DMS153 (cell line): ENCODE data around the gene BCR.
"Not testable (repeated sequence)": the region's sequence is repeated elsewhere in the genome, so short reads cannot be mapped to it uniquely, and the experiment has no call there.

Source experiments
- DNase-seq: peaks from one replicate; lab custom pipeline; 2025; lab: John Stamatoyannopoulos, UW

The BCR gene

DNA sequence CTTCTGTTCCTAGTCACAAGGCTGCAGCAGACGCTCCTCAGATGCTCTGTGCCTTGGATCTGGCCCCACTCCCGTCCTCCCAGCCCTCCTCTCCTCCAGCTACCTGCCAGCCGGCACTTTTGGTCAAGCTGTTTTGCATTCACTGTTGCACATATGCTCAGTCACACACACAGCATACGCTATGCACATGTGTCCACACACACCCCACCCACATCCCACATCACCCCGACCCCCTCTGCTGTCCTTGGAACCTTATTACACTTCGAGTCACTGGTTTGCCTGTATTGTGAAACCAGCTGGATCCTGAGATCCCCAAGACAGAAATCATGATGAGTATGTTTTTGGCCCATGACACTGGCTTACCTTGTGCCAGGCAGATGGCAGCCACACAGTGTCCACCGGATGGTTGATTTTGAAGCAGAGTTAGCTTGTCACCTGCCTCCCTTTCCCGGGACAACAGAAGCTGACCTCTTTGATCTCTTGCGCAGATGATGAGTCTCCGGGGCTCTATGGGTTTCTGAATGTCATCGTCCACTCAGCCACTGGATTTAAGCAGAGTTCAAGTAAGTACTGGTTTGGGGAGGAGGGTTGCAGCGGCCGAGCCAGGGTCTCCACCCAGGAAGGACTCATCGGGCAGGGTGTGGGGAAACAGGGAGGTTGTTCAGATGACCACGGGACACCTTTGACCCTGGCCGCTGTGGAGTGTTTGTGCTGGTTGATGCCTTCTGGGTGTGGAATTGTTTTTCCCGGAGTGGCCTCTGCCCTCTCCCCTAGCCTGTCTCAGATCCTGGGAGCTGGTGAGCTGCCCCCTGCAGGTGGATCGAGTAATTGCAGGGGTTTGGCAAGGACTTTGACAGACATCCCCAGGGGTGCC, 109.8 kb downstream of the BCR start:
- no peak for DNase-seq

DNA sequence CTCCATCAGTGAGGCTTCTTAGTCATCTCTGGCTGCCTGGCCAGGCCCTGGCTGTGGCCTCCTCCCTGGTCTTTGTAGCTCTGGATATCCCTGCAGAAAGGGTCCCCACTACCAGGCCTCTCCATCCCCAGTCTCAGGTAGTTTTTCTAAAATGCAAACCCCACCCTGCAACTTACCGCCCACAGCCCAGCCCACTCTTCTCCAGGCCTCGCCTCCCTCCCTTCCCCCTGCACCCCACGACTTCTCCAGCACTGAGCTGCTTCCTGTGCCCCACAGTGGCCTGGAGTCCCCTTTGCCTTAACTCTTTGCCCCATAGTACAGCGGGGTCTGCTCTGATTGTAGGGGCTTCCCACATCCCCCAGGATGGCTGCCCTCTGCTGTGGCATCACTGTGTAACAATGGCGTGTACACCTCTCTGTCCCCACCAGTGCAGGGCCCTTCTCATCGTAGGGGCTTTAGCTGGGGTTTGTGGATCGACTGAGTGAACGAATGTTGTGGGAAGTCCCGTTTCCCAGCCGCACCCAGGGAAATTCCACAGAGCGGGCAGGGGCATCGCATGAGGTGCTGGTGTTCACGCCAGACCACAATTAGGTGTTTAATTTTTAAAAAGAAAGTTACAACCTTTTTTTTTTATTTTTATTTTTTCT, 111.6 kb downstream of the BCR start:
- no peak for DNase-seq

DNA sequence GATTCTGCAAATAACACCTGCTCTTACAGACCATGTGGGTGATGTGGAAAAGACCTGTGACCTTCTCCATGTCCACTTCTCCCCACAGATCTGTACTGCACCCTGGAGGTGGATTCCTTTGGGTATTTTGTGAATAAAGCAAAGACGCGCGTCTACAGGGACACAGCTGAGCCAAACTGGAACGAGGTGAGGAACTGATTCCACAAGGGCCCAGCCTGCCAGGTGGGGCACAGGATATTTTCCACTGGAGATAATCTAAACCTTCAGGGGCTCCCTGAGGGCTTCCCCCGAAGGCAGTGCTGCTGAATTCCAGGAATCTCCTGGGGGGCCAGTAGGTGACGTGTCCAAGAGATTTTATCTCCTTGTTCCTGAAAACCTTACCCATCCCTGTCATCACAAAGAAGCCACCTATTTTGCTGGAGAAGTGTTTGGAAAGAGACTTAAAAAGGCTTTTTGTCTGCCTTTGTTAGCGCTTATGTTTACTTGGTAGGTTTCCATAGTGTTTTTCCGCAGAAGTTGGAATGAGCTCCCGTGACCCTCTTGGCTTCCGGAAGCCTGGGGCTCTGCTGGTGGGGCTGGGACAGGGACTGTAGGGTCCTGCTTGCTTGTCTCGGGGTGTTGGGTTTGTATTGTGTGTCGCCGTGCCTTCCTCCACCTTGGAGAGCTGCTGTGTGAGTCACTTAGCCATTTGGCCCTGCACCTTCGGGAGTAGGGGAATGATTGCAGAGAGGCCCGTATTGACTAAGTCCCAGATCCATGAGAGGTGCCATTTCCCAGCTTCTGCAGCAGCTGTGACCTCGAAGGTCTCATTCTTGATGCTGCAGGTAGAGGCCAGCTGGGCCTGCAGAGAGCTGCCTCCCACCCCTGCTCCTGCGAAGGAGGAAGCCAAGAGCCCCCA, 112.4 kb downstream of the BCR start:
- no peak for DNase-seq

DNA sequence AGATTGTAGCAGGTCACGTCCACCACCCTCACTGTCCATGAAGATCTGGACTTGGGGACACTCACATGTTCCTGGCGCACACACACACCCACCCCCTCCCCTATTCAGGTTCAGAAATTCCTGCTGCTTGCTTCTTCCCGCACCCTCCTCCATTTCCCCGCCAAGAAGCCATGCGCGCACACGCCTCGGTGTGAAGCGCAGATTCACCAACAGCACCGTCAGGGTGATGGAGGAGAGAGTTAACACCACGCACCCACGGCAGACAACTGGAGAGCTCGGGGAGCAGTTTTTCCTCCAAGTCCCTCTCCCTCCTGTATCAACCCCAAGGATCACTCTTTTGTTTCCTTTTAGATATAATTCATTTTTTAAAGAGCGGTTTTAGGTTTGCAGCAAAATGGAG, 113.4 kb downstream of the BCR start:
- DNase-seq = no peak

DNA sequence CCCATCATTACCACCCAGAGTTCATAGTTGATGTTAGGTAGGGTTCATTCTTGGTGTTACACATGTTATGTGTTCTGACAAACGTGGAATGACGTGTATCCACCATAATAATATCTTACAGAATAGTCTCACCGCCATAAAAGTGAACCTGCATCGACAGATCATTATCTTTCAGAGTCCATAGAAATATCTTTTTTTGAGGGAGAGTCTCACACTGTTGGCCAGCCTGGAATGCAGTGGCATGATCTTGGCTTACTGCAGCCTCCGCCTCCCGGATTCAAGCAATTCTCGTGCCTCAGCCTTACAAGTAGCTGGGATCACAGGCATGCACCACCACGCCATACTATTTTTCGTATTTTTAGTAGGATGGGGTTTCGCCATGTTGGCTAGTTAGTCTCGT, 113.9 kb downstream of the BCR start:
- no peak for DNase-seq

DNA sequence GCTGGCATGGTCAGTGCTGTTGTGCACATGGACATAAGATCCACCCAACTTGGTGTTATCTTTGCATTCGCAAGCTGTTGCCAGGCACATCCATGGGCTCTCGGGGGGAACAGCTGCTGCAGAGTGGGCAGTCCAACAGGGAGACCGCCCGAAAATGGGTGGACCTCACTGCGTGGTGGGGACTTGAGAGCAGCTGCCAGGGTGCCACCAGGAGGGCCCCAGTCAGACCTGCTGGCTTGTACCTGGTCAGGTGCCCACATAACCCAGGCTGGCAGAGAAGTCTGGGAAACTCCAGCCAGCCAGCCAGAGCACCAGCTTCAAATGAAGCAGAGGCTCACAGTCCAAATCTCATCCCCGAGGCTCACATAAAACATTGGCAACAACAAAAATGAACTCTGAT, 120.2 kb downstream of the BCR start:
- no peak for DNase-seq

DNA sequence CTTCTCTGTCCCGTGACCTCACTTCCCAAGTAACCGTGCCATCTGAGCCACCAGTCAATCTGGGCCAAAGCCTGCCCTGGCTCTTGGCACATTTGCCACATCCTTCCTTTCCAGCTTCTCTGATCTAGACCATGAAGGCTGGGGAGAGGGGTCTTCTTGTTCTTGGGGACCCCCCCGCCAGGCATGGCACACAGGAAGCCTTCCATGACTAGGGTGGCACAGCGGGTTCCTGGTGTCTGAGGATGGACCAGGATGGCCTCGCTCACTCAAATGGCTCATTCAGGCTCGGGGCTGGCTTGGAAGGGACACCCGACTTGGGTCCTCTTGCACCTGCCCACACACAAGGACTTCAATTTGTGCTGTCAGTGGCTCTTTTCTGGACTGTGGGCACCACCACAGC, 121.3 kb downstream of the BCR start:
- DNase-seq = no peak

DNA sequence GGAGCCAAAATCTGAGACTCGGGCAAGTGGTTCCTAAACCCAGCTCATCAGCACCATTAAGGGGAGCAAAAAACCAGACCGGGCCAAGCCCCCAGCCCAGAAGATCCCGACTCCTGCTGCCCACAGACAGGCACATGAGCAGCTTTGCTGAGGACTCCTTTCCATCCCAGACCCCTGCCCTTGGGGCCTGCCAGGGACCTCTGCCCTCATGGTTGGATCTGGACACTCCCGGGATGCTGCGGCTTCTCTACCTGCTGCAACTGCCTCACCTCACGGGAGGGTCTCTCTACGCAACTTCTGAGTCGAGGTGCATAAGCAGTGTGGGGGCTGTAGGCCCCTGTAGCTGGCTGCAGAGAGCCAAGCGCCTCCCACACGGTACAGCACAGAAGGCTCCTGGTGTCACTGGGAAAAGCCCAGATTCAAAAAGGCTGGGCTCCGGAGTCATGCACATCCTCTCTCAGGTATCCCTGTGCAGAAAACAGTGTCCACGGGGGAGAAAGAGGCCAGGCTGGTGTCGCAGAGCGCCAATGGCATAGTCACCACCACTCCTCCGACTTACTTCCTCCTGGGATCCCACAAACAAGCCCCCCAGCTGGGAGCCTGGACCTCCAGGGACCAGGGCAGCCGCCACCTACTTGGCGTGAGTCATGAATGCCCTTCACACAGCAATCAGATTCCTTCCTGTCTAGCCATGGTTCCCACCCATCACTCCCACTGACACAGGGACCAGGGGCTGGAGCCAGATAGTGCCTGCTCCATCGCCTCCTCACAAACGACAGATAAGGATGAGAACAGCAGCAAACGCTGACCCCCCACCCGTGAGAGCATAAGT, 122.1 kb downstream of the BCR start:
- DNase-seq = no peak

DNA sequence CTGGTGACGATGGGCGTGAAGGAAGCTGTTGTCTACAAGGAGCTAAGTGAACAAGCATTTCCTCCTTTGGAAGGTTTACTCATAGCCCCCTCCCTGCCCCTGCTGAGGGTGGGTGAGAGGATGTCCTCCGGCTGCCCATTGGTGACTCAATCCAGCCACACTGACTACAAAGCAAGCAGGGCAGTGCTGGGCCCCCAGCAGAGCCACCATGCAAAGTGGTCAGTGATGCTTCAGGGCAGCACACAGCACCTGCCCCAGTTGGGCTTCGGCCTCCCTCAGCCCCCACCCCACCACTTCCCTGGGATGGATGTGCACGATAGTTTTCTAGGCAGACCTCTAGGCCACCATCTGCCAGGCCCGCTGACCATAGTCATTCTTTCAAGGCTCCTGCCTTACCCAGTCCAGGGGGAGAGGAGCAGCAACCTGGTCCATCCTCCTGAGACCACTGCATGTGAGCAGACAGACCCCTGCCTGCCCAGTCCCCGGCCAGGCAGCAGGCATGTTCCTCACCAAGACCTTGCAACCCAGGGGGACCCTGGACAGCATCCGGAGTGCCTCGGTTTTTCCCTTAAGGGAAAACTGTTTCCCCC, 125.1 kb downstream of the BCR start:
- no peak for DNase-seq

DNA sequence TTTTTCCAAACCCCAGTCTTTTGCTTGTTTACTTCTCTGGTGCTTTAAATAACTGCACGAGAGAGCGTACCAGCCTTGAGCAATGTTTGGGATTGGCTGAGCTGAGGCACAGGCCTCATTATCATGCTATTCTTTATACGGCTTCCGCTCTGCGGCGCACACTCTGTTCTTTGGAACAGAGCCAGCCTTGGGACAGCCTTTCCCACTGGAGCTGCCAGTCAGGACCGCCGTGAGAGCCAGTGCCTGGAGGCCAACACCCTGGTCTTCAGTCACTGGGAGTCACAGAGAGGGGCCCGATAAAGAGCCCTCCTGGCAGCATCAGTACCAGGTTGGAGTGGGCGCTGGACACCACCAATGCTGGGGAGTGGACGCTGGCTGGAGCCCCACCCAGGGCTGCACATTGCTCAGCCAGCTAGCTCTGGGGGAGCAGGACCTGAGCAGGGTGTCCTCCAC, 125.6 kb downstream of the BCR start:
- DNase-seq = peak; percentile 91

DNA sequence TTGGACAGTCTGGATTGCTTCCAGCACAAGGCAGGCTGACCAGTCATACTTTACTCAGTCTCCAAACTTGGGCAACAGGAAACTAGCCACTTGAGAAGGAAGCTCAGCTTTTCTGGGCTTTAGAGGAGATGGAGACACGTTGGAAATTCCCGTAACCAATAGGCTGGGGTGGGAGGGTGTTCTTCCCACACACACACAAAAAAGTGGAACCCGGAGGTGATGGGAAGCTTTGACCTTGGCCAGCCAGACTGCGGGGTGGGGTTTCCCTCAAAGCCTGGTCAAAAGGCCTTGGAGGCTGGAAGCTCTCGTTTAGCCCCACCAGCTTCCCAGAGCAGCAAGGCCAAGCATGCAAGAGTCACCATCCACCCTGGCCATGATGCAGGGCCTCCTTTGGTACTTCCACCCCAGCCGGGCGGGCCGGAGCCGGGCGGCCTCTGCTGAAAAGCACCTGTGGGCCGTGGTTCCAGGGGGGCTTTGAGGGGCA, 126.2 kb downstream of the BCR start:
- no peak for DNase-seq

DNA sequence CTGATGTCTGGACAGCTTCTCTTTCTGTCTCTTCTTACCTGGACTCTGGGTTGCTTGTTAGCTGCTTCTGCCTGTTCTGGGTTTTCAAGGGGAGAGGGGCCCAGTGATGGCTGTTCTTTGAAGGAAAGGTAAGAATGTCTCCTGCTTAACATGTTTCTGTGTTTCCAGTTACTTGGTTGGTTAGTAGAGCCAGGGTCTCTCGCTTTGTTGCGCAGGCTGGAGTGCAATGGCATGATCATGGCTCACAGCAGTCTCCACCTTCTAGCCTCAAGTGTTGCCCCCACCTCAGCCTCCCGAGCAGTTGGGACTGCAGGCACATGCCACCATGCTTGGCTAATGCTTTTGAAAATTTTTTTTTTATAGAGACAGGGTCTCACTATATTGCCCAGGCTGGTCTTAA, 126.6 kb downstream of the BCR start:
- DNase-seq = no peak

DNA sequence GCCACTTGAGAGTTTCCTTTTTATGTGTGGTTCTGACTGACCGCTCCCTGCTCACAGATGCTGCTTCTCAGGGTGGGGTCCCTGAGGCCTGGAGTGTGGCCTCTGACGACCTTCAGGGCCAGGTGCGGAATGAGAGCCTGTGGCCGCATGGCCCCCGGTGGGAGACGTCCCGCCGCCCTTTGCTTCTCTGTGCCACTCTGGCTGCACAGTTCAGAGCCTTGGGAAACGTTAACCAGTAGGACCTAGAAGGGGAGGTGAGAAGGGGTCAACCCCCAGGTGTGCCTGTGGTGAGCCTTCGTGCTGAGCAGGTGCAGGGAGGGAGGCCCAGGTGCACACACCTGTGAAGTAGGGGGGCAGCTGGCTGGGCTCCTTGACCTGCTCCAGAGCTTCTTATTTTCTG, 127.2 kb downstream of the BCR start:
- not testable (repeated sequence) for DNase-seq

DNA sequence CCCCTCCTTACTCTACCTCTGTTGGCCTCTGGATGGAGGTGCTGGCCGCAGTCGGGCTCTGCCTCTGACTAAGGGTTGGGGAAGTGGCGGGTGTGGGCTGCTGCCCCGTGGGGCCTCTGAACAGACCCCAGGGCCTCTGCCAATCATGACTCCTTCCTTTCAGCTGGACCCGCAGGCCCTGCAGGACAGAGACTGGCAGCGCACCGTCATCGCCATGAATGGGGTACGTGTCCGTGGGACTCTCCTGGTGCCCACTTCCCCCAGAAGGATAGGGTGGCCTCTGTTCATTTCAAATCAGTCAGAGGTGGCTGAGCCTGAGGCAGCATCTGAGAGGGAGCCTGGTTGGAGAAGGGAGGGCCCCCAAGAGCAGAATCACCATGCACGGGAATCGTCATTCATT, 129.0 kb downstream of the BCR start:
- DNase-seq = not testable (repeated sequence)

DNA sequence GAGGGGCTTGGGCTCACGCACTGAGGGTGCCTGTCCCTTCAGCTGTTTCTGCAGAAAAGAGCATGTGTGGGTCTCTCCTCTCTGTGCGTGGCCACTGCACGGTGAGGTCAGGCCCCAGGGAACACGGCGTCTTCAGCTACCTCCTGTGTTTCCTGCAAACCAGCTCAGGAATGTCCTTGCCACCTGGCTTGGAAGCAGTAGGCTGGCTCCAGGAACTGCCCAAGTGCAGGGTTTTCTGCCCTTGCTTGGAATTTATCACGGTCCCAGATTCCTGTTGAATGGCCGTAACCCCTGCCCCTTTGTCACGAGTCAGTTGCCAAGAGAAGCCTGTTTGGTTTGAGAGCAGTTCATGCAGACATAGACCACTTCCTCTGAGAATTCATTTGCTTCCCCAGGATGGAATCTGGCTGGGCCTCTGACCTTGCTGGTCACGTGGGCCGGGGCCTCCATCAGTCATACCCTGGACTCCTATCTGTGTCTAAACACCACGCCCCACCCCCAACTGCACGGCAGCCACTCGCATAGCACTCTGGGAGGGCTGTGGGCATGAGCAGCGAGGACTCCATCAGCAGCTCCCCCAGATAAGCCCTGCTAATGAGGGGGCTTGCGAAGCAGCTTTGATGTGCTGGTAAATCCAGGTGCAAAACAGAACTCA, 130.3 kb downstream of the BCR start:
- DNase-seq = not testable (repeated sequence)

DNA sequence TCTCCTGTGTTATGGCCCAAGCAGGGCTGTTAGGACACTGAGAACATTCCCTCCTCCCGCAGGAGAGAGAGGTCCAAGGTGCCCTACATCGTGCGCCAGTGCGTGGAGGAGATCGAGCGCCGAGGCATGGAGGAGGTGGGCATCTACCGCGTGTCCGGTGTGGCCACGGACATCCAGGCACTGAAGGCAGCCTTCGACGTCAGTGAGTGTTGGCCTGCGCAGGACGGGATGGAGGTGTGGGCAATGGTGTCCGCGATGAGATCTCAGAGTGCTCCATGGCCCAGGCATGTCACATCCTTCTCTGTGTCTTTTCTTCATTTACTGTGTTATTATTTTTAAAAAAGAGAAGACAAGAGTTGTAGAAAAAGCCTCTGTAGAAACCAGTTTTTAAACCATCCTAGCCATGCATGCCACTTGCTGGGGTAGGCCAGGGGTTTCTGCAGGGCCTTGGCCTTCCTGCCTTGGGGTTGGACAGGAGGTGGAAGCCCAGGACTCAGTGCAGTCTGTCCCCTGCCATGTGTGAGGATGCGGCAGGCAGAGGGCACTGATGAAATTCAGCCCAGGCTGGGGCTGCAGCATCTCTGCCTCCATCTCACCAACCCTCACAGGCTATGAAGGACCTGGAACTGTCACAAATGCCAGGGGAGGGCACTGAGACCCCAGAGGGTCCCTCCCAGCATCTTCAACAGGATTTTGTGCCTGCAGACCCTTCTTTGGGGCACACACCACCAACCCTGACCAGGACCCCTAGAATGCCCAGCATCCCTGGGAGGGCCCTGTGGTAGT, 131.5 kb downstream of the BCR start:
- not testable (repeated sequence) for DNase-seq

DNA sequence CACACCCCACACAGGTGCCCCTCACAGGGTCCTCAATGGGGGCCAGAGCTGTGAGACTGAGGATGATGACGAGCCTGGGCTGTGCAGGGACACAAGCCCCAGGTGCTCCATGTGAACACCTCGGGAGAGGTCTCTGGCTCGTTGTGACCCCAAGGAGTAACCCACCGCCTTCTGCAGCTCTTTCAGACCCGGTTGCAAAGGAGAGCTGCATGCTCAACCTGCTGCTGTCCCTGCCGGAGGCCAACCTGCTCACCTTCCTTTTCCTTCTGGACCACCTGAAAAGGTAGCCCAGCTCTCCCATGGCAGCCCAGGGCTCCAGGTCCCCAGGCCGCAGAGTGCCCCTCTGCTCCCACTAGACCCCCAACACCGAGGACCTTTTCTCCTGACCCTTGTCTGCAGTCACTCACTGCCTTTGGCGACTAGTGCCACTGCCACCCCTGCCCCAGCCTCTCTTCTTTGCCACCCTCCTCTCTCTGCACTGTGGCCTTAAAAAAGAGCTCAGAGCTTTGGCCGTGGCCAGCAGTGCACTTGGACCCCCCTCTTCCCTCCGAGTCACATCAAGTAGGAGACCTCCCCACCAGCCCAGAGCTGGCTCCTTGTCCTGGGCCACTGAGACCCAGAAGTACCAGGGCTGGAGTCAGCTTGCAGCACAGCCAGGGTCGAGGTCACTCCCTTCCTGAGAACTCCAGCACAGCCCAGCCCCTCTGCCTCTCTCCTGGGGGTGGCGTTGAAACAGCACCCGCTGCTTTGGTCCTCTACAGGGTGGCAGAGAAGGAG, 133.7 kb downstream of the BCR start:
- no peak for DNase-seq

DNA sequence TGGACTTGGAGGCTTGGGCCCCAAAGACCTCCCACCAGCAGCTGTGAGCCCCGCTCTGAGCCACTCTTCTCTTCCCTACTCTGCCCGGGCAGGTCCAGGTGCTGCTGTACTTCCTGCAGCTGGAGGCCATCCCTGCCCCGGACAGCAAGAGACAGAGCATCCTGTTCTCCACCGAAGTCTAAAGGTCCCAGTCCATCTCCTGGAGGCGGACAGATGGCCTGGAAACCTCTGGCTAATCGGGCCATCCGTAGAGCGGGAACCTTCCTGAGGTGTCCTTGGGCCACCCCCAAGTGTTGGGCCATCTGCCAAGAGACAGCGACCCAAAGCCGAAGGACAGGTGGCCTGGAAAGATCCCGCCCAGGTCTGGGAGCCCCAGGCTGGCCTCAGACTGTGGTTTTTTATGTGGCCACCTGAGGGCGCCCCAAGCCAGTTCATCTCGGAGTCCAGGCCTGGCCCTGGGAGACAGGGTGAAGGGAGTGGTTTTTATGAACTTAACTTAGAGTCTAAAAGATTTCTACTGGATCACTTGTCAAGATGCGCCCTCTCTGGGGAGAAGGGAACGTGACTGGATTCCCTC, 135.1 kb downstream of the BCR start:
- no peak for DNase-seq
